ENCODE measurements around the gene NF1.

DNA sequence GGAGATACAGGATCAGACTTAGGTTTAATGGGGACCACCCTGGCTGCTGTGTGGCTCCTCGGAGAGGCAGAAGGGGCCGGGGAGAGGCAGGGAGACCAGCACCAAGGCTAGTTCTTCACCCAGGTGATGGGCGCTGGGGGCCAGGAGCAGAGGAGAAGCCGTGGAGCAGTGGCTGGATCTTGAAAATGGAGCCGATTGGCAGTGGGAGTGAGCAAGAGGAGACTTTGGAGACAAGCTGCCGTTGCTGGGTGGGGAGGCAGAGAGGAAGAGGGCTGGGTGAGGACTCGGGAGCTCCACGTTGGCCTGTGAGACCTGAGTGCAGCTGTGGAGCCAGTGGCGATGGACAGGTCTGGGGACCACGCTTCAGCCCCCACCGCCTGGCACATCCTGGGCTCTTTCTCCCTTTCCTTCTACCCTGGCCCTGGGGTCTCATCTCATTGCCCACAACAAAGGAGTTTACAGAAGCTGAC is 305.7 kb downstream of the NF1 start:
- no peak for TF ChIP-seq EP300 (IDR thresholded peaks at IDR 0.05)
- TF ChIP-seq, protein P1, sequence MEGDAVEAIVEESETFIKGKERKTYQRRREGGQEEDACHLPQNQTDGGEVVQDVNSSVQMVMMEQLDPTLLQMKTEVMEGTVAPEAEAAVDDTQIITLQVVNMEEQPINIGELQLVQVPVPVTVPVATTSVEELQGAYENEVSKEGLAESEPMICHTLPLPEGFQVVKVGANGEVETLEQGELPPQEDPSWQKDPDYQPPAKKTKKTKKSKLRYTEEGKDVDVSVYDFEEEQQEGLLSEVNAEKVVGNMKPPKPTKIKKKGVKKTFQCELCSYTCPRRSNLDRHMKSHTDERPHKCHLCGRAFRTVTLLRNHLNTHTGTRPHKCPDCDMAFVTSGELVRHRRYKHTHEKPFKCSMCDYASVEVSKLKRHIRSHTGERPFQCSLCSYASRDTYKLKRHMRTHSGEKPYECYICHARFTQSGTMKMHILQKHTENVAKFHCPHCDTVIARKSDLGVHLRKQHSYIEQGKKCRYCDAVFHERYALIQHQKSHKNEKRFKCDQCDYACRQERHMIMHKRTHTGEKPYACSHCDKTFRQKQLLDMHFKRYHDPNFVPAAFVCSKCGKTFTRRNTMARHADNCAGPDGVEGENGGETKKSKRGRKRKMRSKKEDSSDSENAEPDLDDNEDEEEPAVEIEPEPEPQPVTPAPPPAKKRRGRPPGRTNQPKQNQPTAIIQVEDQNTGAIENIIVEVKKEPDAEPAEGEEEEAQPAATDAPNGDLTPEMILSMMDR (IDR thresholded peaks at IDR 0.05), result no peak

Measured in tibial nerve (tissue), 4 donors.